Measurements from ENCODE around the gene IL15. TPM values are rescaled to one million over a fixed set of nuclear protein-coding genes. Genes with fewer than 3 reads are reported as not detected.

Gene IL15
- total and polyA plus RNA-seq, 2 of the 4 experiments (the other 2 are of a cell fraction): 5.0 to 5.2 TPM

GRCh38 chr4:141625023-141625422 lies 11.4 kb upstream of the IL15 start:
- no TSS peak for BruUV-seq (replicated peaks)
- Histone ChIP-seq H2BK20ac (ENCODE audit: low read depth, low read length) (no peak overlapping the region), H3K27me3 (ENCODE audit: control insufficient read depth, insufficient read depth, low read length) (no peaks in the 10 kb centered on the region), H3K4me2 (ENCODE audit: low read depth, low read length) (no peak overlapping the region), H3K23ac (ENCODE audit: low read depth, low read length) (no peak overlapping the region), H2AFZ (replicated peaks; ENCODE audit: low read length, poor library complexity) (no peak overlapping the region), H3K4me1 (ENCODE audit: control insufficient read depth, insufficient read depth, low read length) (no peaks in the 10 kb centered on the region), H2BK15ac (ENCODE audit: low read depth, low read length) (no peak overlapping the region), H3K14ac (replicated peaks; ENCODE audit: low read depth, low read length) (no peak overlapping the region), H2AK5ac (ENCODE audit: low read depth, low read length) (no peak overlapping the region), H4K91ac (ENCODE audit: insufficient read depth, low read depth, low read length) (no peak overlapping the region), H3K4ac (ENCODE audit: low read depth, low read length) (no peak overlapping the region), H2AK9ac (replicated peaks; ENCODE audit: low read depth, low read length, poor library complexity) (no peak overlapping the region), H2BK120ac (ENCODE audit: low read depth, low read length) (no peak overlapping the region), H3K79me1 (ENCODE audit: low read depth in 1 of 2, low read length in 2 of 2) (no peaks in the 10 kb centered on the region), H3K4me3 (ENCODE audit: insufficient read depth, low read depth, low read length) (no peak overlapping the region), H4K8ac (ENCODE audit: low read depth in 2 of 2, low read length in 2 of 2) (no peak overlapping the region), H4K5ac (ENCODE audit: low read depth, low read length) (no peak overlapping the region), H4K20me1 (ENCODE audit: insufficient read depth, low read length) (no peaks in the 10 kb centered on the region), H3K9me3 (ENCODE audit: control insufficient read depth, insufficient read depth, low read length) (no peaks in the 10 kb centered on the region), H3K9me1 (ENCODE audit: insufficient read depth, low read length) (no peaks in the 10 kb centered on the region), H3K56ac (ENCODE audit: extremely low read depth, insufficient read depth, low read length) (no peak overlapping the region), H3K9ac (ENCODE audit: low read depth, low read length) (no peak overlapping the region), H3K36me3 (ENCODE audit: control insufficient read depth, insufficient read depth, low read length) (no peaks in the 10 kb centered on the region), H3K18ac (ENCODE audit: low read depth, low read length) (no peak overlapping the region), H3K27ac (ENCODE audit: insufficient read depth, low read length) (no peak overlapping the region), H2BK5ac (ENCODE audit: low read depth, low read length, poor library complexity, severe bottlenecking) (no peak overlapping the region)
- WGBS, 2 experiments (ENCODE audit: extremely low coverage in 2 of 2, insufficient read length in 1 of 2): no CpG with 5 or more reads among the region's 2 CpGs
- TF ChIP-seq POLR2A (IDR thresholded peaks at IDR 0.05; ENCODE audit: low read depth, low read length) (no peak), FOS (IDR thresholded peaks at IDR 0.05; ENCODE audit: low read depth, low read length) (no peak), CTCF (conservative IDR thresholded peaks at IDR 0.05; ENCODE audit: low read depth, low read length) (no peak), RFX5 (IDR thresholded peaks at IDR 0.05; ENCODE audit: low read depth, low read length) (no peak), ELK1 (IDR thresholded peaks at IDR 0.05; ENCODE audit: borderline replicate concordance, low read depth, low read length) (no peak), SMC3 (IDR thresholded peaks at IDR 0.05; ENCODE audit: low read depth, low read length) (no peak), MAFK (IDR thresholded peaks at IDR 0.05; ENCODE audit: low read depth, low read length) (no peak), RAD21 (IDR thresholded peaks at IDR 0.05; ENCODE audit: low read length) (no peak), USF2 (IDR thresholded peaks at IDR 0.05; ENCODE audit: low read depth, low read length) (no peak)
- in situ Hi-C loops (cut with MboI; ENCODE audit: low sequenced_read_pairs): no loop called here
- POLR2A ChIA-PET (ENCODE audit: unreplicated experiment): no interaction called here
- no peak for DNase-seq
- CTCF ChIA-PET: no interaction called here
- ATAC-seq (ENCODE audit: low read depth): no peak
- dilution Hi-C loops (cut with HindIII; ENCODE audit: low sequenced_read_pairs, unreplicated experiment): no loop called here
- intact Hi-C loops (cut with micrococcal nuclease): loop anchor here (5.0 kb wide), 1 partner anchor 53 kb away; no protein-coding TSS in a partner anchor

Measured in IMR-90 (cell line).